Dermis microvascular lymphatic vessel endothelial cell (primary cell): ENCODE measurements around the gene PLS1. TPM values are rescaled to one million over a fixed set of nuclear protein-coding genes. Genes with fewer than 3 reads are reported as not detected.
"Not testable (repeated sequence)": the region's sequence is repeated elsewhere in the genome, so short reads cannot be mapped to it uniquely, and the experiment has no call there.

ENCODE experiments used
- DNase-seq, 2 donors: peaks; one replicate each; pipeline versions ENCODE4 v3.0.0 to v3.0.0-alpha.2; 2010; ENCODE audit warnings: low read depth in 2 of 2
- total RNA-seq: library from RNA; depleted of rRNA; stranded (reverse); fragments of >200 nt; gene quantifications from 2 replicates; pipeline ENCODE4 v1.2.1, GENCODE V29; 2014

PLS1 gene
- total RNA-seq, 1 donor from 2014 or later: 1.2 TPM

- DNase-seq: no peak
Observed at GRCh38 chr3:142693136-142693853, 97.1 kb downstream of the PLS1 start.

- DNase-seq: no peak
Observed at GRCh38 chr3:142694225-142694624, 98.0 kb downstream of the PLS1 start.

GRCh38 chr3:142705198-142705597 lies 109.0 kb downstream of the PLS1 start:
- no peak for DNase-seq

GRCh38 chr3:142706321-142707127 lies 110.3 kb downstream of the PLS1 start:
- DNase-seq: no peak

GRCh38 chr3:142709207-142709606 lies 113.0 kb downstream of the PLS1 start:
- DNase-seq: no peak

GRCh38 chr3:142714882-142715281 lies 118.7 kb downstream of the PLS1 start:
- DNase-seq: not testable (repeated sequence)

GRCh38 chr3:142716102-142716501 lies 119.9 kb downstream of the PLS1 start:
- no peak for DNase-seq

GRCh38 chr3:142723665-142723967 lies 127.4 kb downstream of the PLS1 start:
- no peak for DNase-seq

- DNase-seq: peak; percentile 48 to 65
Observed at GRCh38 chr3:142723968-142724681, 127.9 kb downstream of the PLS1 start, which contains the start of gene TRPC1. Gene TRPC1, plus strand, starts transcription at chr3:142724034. Its CDS starts 526 bp downstream, at chr3:142724560.

GRCh38 chr3:142724682-142725356 lies 128.6 kb downstream of the PLS1 start:
- DNase-seq: peak in 1 of 2 donors; percentile 8

- DNase-seq: no peak
Observed at GRCh38 chr3:142725357-142725739, 129.2 kb downstream of the PLS1 start.

GRCh38 chr3:142726017-142726416 lies 129.8 kb downstream of the PLS1 start:
- no peak for DNase-seq

GRCh38 chr3:142732066-142732465 lies 135.9 kb downstream of the PLS1 start:
- DNase-seq: no peak

GRCh38 chr3:142734834-142735233 lies 138.6 kb downstream of the PLS1 start:
- DNase-seq: no peak

GRCh38 chr3:142735462-142735861 lies 139.3 kb downstream of the PLS1 start:
- no peak for DNase-seq

GRCh38 chr3:142738396-142738795 lies 142.2 kb downstream of the PLS1 start:
- no peak for DNase-seq

GRCh38 chr3:142746646-142747045 lies 150.5 kb downstream of the PLS1 start:
- DNase-seq: no peak

- DNase-seq: not testable (repeated sequence)
Observed at GRCh38 chr3:142750531-142750930, 154.3 kb downstream of the PLS1 start.

GRCh38 chr3:142752605-142753004 lies 156.4 kb downstream of the PLS1 start:
- DNase-seq: not testable (repeated sequence)

GRCh38 chr3:142754494-142754893 lies 158.3 kb downstream of the PLS1 start:
- DNase-seq: no peak
